ENCODE results near the gene KLHL26.
"Not testable (repeated sequence)": the region's sequence is repeated elsewhere in the genome, so short reads cannot be mapped to it uniquely, and the experiment has no call there.

KLHL26 gene

GRCh38 chr19:18636969-18637629 is at the start of gene KLHL26:
KLHL26 (plus strand) TSS chr19:18637028; CDS start chr19:18637055, 27 bp downstream.
- H3K4me3 ChIP-seq (ENCODE audit: low read length): peak within 1 kb of the TSS; percentile 77
- H3K4me1 ChIP-seq (ENCODE audit: control insufficient read depth, insufficient read depth, low read length): peaks cover 29% of the 10 kb centered on the region
- H3K9ac ChIP-seq (ENCODE audit: low read length): peak within 1 kb of the TSS; percentile 86
- H3K27me3 ChIP-seq (ENCODE audit: control insufficient read depth, insufficient read depth, low read length): no peaks in the 10 kb centered on the region
- no peaks in the 10 kb centered on the region for H3K36me3 ChIP-seq (ENCODE audit: control insufficient read depth, insufficient read depth, low read length)
- H3K9me3 ChIP-seq (ENCODE audit: control insufficient read depth, low read length): no peaks in the 10 kb centered on the region

- Histone ChIP-seq H3K9ac (ENCODE audit: low read length) (no peak overlapping the region), H3K4me3 (ENCODE audit: low read length) (no peak overlapping the region), H3K36me3 (ENCODE audit: control insufficient read depth, insufficient read depth, low read length) (no peaks in the 10 kb centered on the region), H3K27me3 (ENCODE audit: control insufficient read depth, insufficient read depth, low read length) (peaks cover 5% of the 10 kb centered on the region), H3K9me3 (ENCODE audit: control insufficient read depth, low read length) (no peaks in the 10 kb centered on the region), H3K4me1 (ENCODE audit: control insufficient read depth, insufficient read depth, low read length) (peaks cover 12% of the 10 kb centered on the region)
These were observed 49.3 kb upstream of the KLHL26 start for GRCh38 chr19:18587561-18587960.

GRCh38 chr19:18587962-18588610 is 48.7 kb upstream of the KLHL26 start:
- no peaks in the 10 kb centered on the region for H3K9me3 ChIP-seq (ENCODE audit: control insufficient read depth, low read length)
- H3K9ac ChIP-seq (ENCODE audit: low read length): peak overlapping the region; percentile 53
- peak overlapping the region; percentile 67 for H3K4me3 ChIP-seq (ENCODE audit: low read length)

GRCh38 chr19:18588611-18589379 is 48.0 kb upstream of the KLHL26 start, which contains the start of gene REX1BD:
REX1BD (plus strand) TSS chr19:18588798; CDS start chr19:18588802, 4 bp downstream.
- peaks cover 5% of the 10 kb centered on the region for H3K27me3 ChIP-seq (ENCODE audit: control insufficient read depth, insufficient read depth, low read length)
- peak within 1 kb of the TSS; percentile 53 for H3K9ac ChIP-seq (ENCODE audit: low read length)
- no peaks in the 10 kb centered on the region for H3K36me3 ChIP-seq (ENCODE audit: control insufficient read depth, insufficient read depth, low read length)
- peak within 1 kb of the TSS; percentile 67 for H3K4me3 ChIP-seq (ENCODE audit: low read length)
- peaks cover 12% of the 10 kb centered on the region for H3K4me1 ChIP-seq (ENCODE audit: control insufficient read depth, insufficient read depth, low read length)
- no peaks in the 10 kb centered on the region for H3K9me3 ChIP-seq (ENCODE audit: control insufficient read depth, low read length)

More at GRCh38 chr19:18587962-18588610, 48.7 kb upstream of the KLHL26 start:
- Histone ChIP-seq H3K36me3 (ENCODE audit: control insufficient read depth, insufficient read depth, low read length) (no peaks in the 10 kb centered on the region), H3K27me3 (ENCODE audit: control insufficient read depth, insufficient read depth, low read length) (peaks cover 5% of the 10 kb centered on the region), H3K4me1 (ENCODE audit: control insufficient read depth, insufficient read depth, low read length) (peaks cover 12% of the 10 kb centered on the region)

- H3K4me3 ChIP-seq (ENCODE audit: low read length): peak overlapping the region; percentile 67
- H3K27me3 ChIP-seq (ENCODE audit: control insufficient read depth, insufficient read depth, low read length): peaks cover 7% of the 10 kb centered on the region
- H3K4me1 ChIP-seq (ENCODE audit: control insufficient read depth, insufficient read depth, low read length): peaks cover 19% of the 10 kb centered on the region
- H3K9me3 ChIP-seq (ENCODE audit: control insufficient read depth, low read length): no peaks in the 10 kb centered on the region
- peak overlapping the region; percentile 53 for H3K9ac ChIP-seq (ENCODE audit: low read length)
- no peaks in the 10 kb centered on the region for H3K36me3 ChIP-seq (ENCODE audit: control insufficient read depth, insufficient read depth, low read length)
These were observed 47.2 kb upstream of the KLHL26 start for GRCh38 chr19:18589380-18590272.

- Histone ChIP-seq H3K9ac (ENCODE audit: low read length) (no peak overlapping the region), H3K4me1 (ENCODE audit: control insufficient read depth, insufficient read depth, low read length) (peaks cover 26% of the 10 kb centered on the region), H3K36me3 (ENCODE audit: control insufficient read depth, insufficient read depth, low read length) (no peaks in the 10 kb centered on the region), H3K9me3 (ENCODE audit: control insufficient read depth, low read length) (no peaks in the 10 kb centered on the region), H3K27me3 (ENCODE audit: control insufficient read depth, insufficient read depth, low read length) (peaks cover 12% of the 10 kb centered on the region), H3K4me3 (ENCODE audit: low read length) (no peak overlapping the region)
These were observed 46.3 kb upstream of the KLHL26 start for GRCh38 chr19:18590273-18591272.

GRCh38 chr19:18591735-18592385 is 45.0 kb upstream of the KLHL26 start:
- H3K4me3 ChIP-seq (ENCODE audit: low read length): no peak overlapping the region
- H3K27me3 ChIP-seq (ENCODE audit: control insufficient read depth, insufficient read depth, low read length): peaks cover 22% of the 10 kb centered on the region
- peaks cover 28% of the 10 kb centered on the region for H3K4me1 ChIP-seq (ENCODE audit: control insufficient read depth, insufficient read depth, low read length)
- H3K9ac ChIP-seq (ENCODE audit: low read length): no peak overlapping the region
- H3K9me3 ChIP-seq (ENCODE audit: control insufficient read depth, low read length): no peaks in the 10 kb centered on the region
- no peaks in the 10 kb centered on the region for H3K36me3 ChIP-seq (ENCODE audit: control insufficient read depth, insufficient read depth, low read length)

GRCh38 chr19:18592732-18593131 is 44.1 kb upstream of the KLHL26 start:
- H3K36me3 ChIP-seq (ENCODE audit: control insufficient read depth, insufficient read depth, low read length); H3K4me3 ChIP-seq (ENCODE audit: low read length); H3K9ac ChIP-seq (ENCODE audit: low read length); H3K9me3 ChIP-seq (ENCODE audit: control insufficient read depth, low read length): not testable (repeated sequence)
- H3K27me3 ChIP-seq (ENCODE audit: control insufficient read depth, insufficient read depth, low read length): peaks cover 28% of the 10 kb centered on the region
- peaks cover 30% of the 10 kb centered on the region for H3K4me1 ChIP-seq (ENCODE audit: control insufficient read depth, insufficient read depth, low read length)

- peaks cover 30% of the 10 kb centered on the region for H3K4me1 ChIP-seq (ENCODE audit: control insufficient read depth, insufficient read depth, low read length)
These were observed 43.3 kb upstream of the KLHL26 start for GRCh38 chr19:18593367-18594095.

More at GRCh38 chr19:18593367-18594095, 43.3 kb upstream of the KLHL26 start:
- H3K9me3 ChIP-seq (ENCODE audit: control insufficient read depth, low read length): no peaks in the 10 kb centered on the region
- no peak overlapping the region for H3K4me3 ChIP-seq (ENCODE audit: low read length)
- H3K9ac ChIP-seq (ENCODE audit: low read length): no peak overlapping the region
- no peaks in the 10 kb centered on the region for H3K36me3 ChIP-seq (ENCODE audit: control insufficient read depth, insufficient read depth, low read length)
- H3K27me3 ChIP-seq (ENCODE audit: control insufficient read depth, insufficient read depth, low read length): peaks cover 36% of the 10 kb centered on the region

All from mucosa of stomach (tissue), 1 donor.